GM13977 (cell line): ENCODE measurements around the gene PGD.

Experiments
- DNase-seq: peaks from one replicate; pipeline ENCODE4 v3.0.0; 2012; ENCODE audit warnings: low spot score
- CTCF ChIP-seq: IDR thresholded peaks from 2 replicates; pipeline ENCODE4 v1.5.1; 2012; ENCODE audit warnings: mild to moderate bottlenecking, control low read depth; ENCODE audit not compliant: insufficient read depth; ENCODE audit errors: extremely low read depth, missing control alignments
- in situ Hi-C: fragments of 300-500 bp; cut with MboI; formaldehyde crosslinking; loops from one replicate; pipeline ENCODE4 v1.12.0; 2022; ENCODE audit warnings: low sequenced_read_pairs, low pct_unique_long_range_greater_than_20kb, mixed read lengths, inconsistent platforms; ENCODE audit not compliant: unreplicated experiment

PGD gene

GRCh38 chr1:10383630-10384029 is 15.2 kb upstream of the PGD start:
- in situ Hi-C loops: no loop called here
- DNase-seq: no peak
- TF ChIP-seq CTCF: no peak

GRCh38 chr1:10384219-10384618 is 14.6 kb upstream of the PGD start:
- in situ Hi-C loops: no loop called here
- TF ChIP-seq CTCF: no peak

GRCh38 chr1:10386761-10387676 is 11.8 kb upstream of the PGD start:
- in situ Hi-C loops: no loop called here
- TF ChIP-seq CTCF: no peak
- no peak for DNase-seq

More at GRCh38 chr1:10384219-10384618, 14.6 kb upstream of the PGD start:
- DNase-seq: no peak

GRCh38 chr1:10387677-10388386 is 11.0 kb upstream of the PGD start:
- no peak for DNase-seq
- no peak for TF ChIP-seq CTCF
- in situ Hi-C loops: no loop called here

GRCh38 chr1:10388387-10388715 is 10.5 kb upstream of the PGD start:
- no peak for DNase-seq
- TF ChIP-seq CTCF: no peak
- in situ Hi-C loops: no loop called here

- in situ Hi-C loops: no loop called here
- no peak for DNase-seq
- no peak for TF ChIP-seq CTCF
Measured at GRCh38 chr1:10389271-10389973, 9.4 kb upstream of the PGD start.
